ENCODE data around the gene PTPRN2. TPM values are rescaled to one million over a fixed set of nuclear protein-coding genes. Genes with fewer than 3 reads are reported as not detected.

Gene PTPRN2
- total and polyA plus RNA-seq, 2 of the 8 experiments (the other 6 are each of a cell fraction or from before 2014, with no cell fraction given) = 2.6 to 4.5 TPM

DNA sequence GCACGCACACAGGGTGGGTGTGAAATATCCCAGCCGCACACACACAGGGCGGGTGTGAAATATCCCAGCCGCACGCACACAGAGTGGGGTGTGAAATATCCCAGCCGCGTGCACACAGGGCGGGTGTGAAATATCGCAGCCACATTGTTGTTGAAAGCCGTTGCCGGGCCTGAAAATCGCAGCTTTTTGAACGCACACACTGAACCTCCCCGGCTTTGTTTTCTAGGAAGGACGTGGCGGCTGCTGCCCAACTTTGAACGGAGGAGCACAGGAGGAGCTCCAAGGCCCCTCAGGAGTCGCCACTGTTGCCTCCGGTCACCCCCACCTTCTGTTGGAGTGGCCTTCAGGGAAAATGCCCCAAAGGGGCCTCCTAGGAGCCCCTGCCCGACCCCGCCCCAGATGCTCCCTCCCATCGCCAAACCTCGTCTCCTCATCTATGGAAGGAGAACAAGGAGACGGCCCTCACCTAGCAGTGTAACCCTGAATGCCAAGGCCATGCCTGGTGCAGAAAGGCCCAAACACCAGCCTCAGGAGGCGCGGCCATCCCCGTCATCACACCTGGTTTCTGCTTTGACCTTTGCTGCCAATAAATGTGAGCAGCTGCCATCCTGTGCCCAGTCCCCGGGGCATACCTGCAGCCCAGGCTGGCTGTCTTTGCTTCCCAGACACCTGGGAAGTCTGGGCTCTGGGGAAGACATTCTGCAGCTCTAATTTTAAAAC, 318.6 kb downstream of the PTPRN2 start:
- FAIRE-seq = no peak
- H3K4ac ChIP-seq (replicated peaks; ENCODE audit: insufficient read length, low read depth, low read length) = no peak overlapping the region
- H3K23ac ChIP-seq (ENCODE audit: insufficient read length) = no peak overlapping the region
- no peak overlapping the region for H2BK15ac ChIP-seq (ENCODE audit: low read length)
- no peak overlapping the region for H3K14ac ChIP-seq (ENCODE audit: insufficient read length)
- H3K4me3 ChIP-seq (ENCODE audit: extremely low read depth in 1 of 4, insufficient read depth in 2 of 4, low read depth in 3 of 4, low read length in 4 of 4) = no peak overlapping the region
- no peak overlapping the region for H4K8ac ChIP-seq (ENCODE audit: extremely low read depth, insufficient read depth, low read length)
- H3K4me1 ChIP-seq (replicated peaks in 1 of 4; ENCODE audit: control insufficient read depth in 3 of 4, insufficient read depth in 4 of 4, low read length in 3 of 4) = no peaks in the 10 kb centered on the region
- H2AFZ ChIP-seq (ENCODE audit: low read length) = no peak overlapping the region
- no peak for DNase-seq (ENCODE audit: low read depth in 1 of 2, low spot score in 2 of 2)
- no peaks in the 10 kb centered on the region for H3K27me3 ChIP-seq (replicated peaks in 1 of 4; ENCODE audit: control insufficient read depth in 3 of 4, extremely low read depth in 1 of 4, insufficient read depth in 3 of 4, low read length in 3 of 4)
- no peak overlapping the region for H2BK20ac ChIP-seq (ENCODE audit: low read length)
- CTCF ChIA-PET (ENCODE audit: partially characterized antibody) = no interaction called here
- no peak overlapping the region for H3K4me2 ChIP-seq (ENCODE audit: insufficient read depth in 1 of 2, low read depth in 2 of 2, low read length in 2 of 2)
- no peak overlapping the region for H2AK5ac ChIP-seq (ENCODE audit: low read depth, low read length)
- H4K91ac ChIP-seq (replicated peaks; ENCODE audit: insufficient read length, low read length) = no peak overlapping the region
- peaks cover 12 to 74% of the 10 kb centered on the region in 2 experiments; a peak in 3 of 4 replicates for H3K9me3 ChIP-seq (ENCODE audit: insufficient read depth in 2 of 2, low read depth in 1 of 2, low read length in 1 of 2)
- H2BK120ac ChIP-seq (replicated peaks; ENCODE audit: low read depth, low read length) = no peak overlapping the region
- WGBS, 2 experiments (ENCODE audit: extremely low coverage in 1 of 2, insufficient coverage in 1 of 2, insufficient read length in 1 of 2, insufficient replicate concordance in 2 of 2, low coverage in 1 of 2, low lambda C conversion rate in 2 of 2, missing lambda C conversion rate in 1 of 2) = 88% methylated on average over 23 of the region's 28 CpGs; no CpG with 5 or more reads in 1 of the 2 experiments
- H3K23me2 ChIP-seq (ENCODE audit: low read depth, low read length) = 0 out of 2 replicates have a peak, but pooled peaks cover 1% of the 10 kb centered on the region
- H3K79me2 ChIP-seq (ENCODE audit: control insufficient read depth in 1 of 2, insufficient read depth in 2 of 2, low read length in 2 of 2) = no peaks in the 10 kb centered on the region
- no peak overlapping the region for H3K27ac ChIP-seq (ENCODE audit: low read depth, low read length)
- no peak overlapping the region for H3K18ac ChIP-seq (ENCODE audit: extremely low read depth, low read length)
- POLR2A ChIA-PET (ENCODE audit: partially characterized antibody) = no interaction called here
- H3K36me3 ChIP-seq (ENCODE audit: control insufficient read depth in 2 of 4, insufficient read depth in 4 of 4, low read length in 3 of 4) = no peaks in the 10 kb centered on the region
- no peak overlapping the region for H2BK5ac ChIP-seq (ENCODE audit: low read depth, low read length)
- no peak overlapping the region for H2BK12ac ChIP-seq (ENCODE audit: low read depth, low read length)
- H4K20me1 ChIP-seq (replicated peaks in 1 of 2; ENCODE audit: control insufficient read depth in 1 of 2, insufficient read depth in 2 of 2, low read length in 2 of 2) = peaks cover 0 to 2% of the 10 kb centered on the region in 2 experiments
- H3K9ac ChIP-seq (replicated peaks in 1 of 4; ENCODE audit: extremely low read depth in 1 of 4, low read depth in 3 of 4, low read length in 3 of 4) = no peak overlapping the region
- H3K79me1 ChIP-seq (ENCODE audit: low read depth, low read length) = no peaks in the 10 kb centered on the region; the same call in 1 of the 2 replicates
- H4K5ac ChIP-seq (ENCODE audit: insufficient read length, low read depth, low read length) = no peak overlapping the region
- no peak overlapping the region for H3K56ac ChIP-seq (replicated peaks; ENCODE audit: insufficient read length, low read depth, low read length)
- TF ChIP-seq SP1 (IDR thresholded peaks at IDR 0.05; ENCODE audit: low read depth, low read length) (no peak), EP300 (IDR thresholded peaks at IDR 0.05; ENCODE audit: borderline replicate concordance in 1 of 2, low read depth in 2 of 2, low read length in 2 of 2) (no peak), SUZ12 (IDR thresholded peaks at IDR 0.05; ENCODE audit: low read length) (no peak), CBX5 (IDR thresholded peaks at IDR 0.05; ENCODE audit: low read depth, low read length) (no peak), SIN3A (conservative IDR thresholded peaks at IDR 0.05 in 1 of 2, IDR thresholded peaks at IDR 0.05 in 1 of 2; ENCODE audit: low read depth in 1 of 2, low read length in 2 of 2) (no peak)

All from H1 (cell line).